Activated T-helper 1 cell treated with Interleukin-2 at 50 U/mL for 16 hours (primary cell): ENCODE data around the gene TBCD.
A peak's percentile ranks its signal among the peaks of the same experiment; 100 is the strongest.

ENCODE experiments used
- DNase-seq: peaks from one replicate; pipeline ENCODE4 v3.0.0-alpha.2; 2020; ENCODE audit warnings: low read depth

Gene TBCD

DNA sequence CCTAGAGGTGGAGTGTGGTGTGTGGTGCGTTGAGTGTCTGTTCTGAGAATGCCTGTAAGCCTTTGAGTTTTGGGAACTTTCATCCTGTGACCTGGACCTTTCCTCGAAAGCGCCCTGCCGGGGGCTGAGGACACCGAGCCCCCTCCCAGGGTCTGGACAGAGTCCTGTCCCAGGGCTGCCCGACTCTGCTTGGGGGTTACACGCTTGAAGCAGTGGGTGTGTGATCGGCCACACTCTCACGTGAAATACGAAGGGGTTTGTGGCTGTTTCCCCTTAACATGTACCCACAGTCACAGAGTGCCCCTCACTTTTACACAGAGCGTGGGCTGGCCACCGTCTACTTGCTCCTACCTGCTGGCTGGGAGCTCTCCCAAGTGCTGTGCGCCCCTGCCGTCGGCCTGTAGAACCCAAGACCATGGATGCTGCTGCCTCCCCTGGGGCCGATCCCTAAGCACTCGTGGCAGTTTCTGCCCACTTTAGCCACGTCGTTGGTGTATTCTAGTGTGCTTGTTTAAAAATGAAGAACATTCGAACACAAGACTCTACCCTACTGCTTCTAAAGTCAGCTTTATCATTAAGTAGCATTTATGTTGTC, 81.1 kb downstream of the TBCD start:
- no peak for DNase-seq

DNA sequence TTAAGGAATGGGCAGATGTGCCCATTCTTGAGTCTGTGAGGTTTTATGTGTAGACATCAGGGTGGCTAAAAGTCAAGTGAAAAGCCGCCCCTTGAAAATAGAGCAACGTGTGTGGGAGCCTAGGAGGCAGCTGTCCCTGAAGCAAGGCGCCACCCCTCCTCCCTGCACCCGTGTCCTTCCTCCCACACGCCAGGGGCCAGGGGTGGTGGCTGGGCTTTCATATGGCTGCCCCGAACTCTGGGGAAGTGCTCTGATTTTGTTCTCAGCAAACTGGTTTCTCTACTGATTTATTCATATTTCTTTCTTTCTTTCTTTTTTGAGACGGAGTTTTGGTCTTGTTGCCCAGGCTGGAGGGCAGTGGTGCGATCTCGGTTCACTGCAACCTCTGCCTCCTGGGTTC, 83.3 kb downstream of the TBCD start:
- DNase-seq = no peak

DNA sequence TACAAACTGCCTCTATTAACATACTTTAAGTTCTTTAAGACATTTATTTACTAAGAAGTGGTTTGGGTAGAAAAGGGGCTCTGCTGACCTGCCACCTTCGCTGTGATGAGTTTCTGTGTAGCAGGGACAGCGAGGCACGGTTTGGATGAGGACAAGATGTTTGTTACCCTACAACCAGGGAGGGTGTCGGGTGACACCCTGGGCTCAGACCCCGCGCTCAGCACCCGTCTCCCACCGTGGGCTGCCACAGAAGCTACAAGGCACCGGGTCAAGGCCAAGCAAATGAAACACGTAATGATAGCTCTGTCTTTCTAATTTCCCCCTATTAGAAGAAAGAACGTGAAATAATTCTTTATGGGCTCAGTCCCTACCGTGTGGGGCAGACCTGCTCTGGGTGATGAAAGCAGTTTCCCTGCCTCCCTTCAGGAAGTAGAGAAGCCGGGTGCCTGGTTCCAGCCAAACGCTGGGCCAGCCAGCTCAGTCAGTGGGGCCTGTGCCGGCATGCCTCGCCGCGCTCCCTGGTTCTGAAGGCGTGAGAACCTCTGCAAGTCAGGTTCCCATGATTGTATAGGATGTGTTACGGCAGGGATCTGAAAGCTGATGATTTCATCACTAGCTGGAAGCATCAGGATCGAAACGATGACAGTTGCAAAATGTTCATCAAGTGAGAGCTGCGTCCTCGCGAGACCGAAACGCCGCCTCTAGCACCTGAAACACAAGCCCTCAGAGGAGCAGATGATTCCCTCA, 84.1 kb downstream of the TBCD start:
- no peak for DNase-seq

DNA sequence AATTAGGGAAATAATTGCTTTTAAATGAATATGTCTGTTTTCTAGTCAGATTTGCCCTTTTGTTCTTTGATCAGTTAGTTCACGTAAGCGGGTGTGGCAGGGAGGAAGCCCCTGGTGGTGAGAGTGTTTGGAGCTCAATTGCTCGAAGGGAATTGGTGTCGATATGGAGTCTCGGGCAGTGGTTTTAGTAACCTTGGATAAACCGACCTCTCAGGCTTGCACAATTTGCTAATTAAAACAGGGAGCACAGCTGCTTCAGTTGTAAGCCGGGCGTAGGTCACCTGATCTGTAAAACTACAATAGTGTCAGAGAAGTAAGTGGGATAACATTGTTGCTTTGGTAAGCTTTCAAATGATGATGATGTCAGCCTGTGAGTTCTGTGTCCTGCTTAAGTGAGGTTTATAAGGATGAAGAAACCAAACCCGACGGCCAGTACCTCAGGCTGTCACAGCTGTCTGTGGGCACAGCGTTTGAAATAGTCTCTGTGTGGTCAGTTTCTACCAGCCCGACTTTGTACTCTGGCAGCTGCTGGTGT, 85.0 kb downstream of the TBCD start:
- no peak for DNase-seq

DNA sequence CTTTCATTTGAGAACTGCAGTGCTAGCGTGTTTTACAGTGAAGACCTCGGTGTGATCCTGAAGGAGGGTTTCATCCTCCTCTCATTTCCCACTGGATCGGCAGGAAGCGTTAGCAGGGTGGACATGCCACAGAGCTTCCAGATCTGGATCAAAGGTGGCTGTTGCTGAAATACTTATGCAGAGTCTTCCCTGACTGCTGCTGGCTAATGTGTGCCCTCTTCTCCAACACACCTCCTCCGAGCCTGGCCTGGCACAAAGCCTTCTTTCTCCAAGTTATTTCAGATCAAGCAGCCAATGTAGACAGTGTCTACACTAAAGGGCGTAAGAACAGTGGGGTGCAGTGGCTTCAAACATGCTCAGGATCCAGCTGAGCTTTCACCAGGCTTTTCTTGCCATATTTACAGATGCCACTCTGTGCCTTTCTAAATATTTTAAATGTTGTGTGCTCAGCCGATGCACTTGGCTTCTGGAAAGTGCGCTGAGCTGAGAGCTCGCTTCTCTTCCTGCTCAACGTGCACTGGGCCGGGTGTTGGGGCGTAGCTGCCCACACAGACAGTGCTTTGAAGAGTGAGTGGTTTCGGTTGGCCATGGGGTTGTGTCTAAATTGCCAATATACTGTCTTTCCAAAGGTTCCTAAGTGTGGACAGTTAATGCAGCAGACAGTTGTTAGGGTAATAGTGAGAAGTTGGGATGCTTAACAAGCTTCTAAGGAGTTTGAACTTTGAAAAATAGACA, 85.9 kb downstream of the TBCD start:
- no peak for DNase-seq

DNA sequence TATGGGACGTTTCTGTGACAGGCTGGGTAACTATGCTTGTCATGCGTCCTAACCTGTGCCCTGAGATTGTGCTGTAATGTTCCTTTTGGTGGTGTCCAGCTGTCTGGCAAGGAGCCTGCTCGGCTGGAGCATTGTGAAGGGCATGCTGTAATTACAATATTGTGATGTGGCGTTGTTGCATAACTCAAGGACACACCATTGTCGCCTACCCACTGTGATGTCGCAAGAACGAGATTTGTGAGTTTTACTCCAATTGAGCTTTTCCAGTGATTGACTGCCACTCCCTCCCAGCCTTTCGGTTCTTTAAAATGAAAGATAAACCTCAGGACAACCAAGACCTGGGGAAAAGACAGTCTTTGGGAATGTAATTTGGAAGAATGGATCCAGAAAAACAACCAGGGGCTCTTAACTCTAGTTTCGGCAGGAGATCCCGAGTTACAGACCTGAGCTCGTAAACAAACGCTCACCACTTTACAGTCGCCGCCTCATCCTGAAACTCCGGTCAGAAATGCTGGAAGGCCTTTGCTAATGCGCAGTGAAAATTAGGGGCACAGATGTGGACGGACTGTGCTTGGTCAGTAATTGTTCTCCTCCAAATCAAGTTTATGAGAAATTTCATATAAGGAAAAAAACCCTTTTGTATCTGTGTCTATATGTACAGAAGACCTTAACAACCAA, 86.7 kb downstream of the TBCD start:
- no peak for DNase-seq

DNA sequence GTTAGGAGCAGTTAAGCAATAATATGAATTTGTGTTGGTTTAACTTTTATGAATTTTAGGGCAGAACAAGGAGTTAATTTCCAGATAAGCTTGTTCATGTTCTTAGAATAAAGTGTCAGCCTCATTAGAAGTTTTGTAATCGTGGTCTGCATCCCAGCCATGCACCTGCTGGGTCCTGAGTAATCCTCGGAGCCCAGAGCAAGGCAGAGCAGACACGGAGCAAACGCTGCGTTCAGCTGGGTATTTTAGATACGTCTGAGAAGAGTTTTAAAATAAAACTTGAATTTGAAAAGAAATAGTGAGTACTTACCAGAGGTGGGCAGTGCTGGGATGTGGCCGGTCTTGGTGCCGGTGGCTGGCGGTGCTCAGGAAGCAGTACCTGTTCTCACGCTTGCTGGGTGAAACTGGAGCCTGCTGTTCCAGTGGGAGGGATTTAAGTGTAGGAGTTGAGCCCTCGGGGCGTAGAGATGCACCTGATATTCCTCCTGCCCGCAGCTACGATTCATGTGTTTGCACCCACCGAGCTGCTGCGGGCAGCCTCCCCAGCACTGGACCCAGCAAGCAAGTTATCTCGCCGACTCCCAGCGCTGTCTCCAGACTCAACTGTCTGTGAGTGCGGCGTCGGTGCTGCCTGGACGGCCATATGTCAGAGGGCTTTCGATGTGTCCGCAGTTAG, 87.9 kb downstream of the TBCD start, which contains the start of gene ZNF750:
Gene ZNF750, minus strand, starts transcription at position 406 of the 676 bp plus-strand sequence. CDS start 7,568 bp downstream, outside the sequence.
- no peak for DNase-seq

DNA sequence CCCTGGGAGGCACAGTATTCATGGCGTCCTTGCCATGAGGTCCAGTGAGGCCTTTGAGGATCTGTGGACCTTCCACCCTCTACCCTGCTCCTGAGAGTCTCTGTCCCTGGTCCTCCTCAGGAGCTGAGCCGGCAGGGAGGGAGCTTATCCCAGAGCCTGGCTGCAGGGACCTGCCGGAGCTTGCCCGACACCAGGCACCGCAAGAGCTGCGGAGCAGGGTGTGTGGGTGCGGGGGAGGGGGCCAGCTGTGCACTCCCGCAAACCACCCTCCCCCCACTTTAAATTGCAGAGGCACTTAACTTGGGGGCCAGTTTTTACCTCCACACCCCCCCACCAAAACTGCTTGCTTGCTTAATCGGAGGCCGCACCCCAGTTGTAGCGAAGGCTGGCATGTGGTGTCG, 88.6 kb downstream of the TBCD start:
- DNase-seq = no peak

DNA sequence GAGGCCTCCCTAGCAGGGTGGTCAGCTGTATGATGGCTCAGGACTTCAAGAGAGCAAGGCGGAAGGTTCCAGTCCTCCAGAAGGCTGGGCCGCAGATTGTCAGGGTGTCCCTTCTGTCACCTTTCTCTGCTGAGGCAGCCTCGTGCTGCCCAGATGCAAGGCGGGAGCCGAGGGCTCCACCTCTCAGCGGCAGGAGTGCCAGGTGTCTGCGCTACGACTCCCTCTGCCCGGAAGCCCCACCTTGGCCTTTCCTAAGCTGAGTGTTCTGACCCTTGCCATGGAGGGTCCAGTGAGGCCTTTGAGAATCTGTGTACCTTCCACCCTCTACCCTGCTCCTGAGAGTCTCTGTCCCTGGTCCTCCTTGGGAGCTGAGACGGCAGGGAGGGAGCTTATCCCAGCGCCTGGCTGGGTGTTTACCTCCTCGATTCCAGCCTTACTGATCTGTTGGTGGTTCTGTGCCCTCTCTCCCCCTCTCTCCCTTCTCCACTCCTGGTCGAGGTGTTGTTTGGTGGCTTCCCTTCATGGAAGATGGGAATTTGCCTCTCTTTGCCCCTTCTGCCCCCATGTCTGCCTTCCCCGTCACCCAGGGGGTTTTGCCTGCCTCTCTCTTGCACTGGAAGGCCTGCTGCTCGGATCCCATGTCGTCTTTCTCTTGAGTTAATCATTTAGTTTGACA, 90.2 kb downstream of the TBCD start:
- no peak for DNase-seq

DNA sequence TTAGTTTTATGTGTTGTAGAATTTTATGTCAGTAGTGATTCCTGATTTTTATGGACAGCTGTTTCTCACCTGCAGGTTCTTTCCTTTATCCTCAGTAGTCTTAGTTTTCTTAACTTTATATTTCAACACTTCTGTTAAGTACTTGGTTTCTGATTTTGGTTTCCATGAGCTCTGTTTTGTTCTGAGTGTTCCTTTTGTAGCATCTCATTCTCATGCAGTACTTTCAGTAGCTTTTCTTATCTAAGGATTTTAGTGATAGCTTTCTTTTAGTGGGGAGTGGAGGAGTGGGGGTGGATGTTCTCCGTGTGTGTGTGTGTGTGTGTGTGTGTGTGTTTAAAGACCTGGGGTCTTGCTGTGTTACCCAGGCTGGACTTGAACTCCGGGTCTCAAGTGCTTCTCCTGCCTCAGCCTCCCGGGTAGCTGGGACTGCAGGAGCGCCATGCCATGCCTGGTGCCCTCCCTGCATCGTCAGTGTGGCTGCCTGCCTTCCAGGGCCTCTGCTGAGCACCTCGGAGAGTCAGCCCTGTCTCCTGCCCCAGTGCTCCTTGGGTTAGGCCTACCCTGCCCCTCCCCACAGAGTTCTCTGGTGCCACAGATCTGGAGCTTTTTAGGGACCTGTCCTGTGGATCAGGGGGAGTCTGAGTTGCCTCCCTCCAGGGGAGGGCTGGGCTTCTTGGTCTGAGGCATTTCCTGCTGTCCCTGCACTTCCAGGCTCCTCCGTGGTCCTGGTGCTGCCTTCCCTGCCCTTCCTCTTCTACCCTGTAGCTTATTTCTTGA, 92.2 kb downstream of the TBCD start:
- no peak for DNase-seq

DNA sequence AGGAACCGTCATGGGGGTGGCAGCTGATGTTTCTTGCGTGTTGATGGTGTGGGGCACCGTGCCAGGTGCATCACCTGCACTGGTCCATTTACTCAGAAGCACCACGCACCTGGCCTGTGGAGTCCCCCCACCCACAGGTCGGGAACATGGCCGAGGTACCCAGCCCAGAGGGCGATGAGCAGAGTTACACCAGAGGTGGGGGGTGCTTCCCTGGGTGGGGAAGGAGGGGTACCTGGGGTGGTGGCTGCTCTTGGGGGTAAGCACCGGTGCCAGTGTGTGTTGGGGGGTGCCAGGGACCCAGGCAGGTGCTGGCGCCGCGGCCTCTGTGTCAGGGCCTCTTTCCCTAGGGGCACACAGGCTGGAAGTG, 92.9 kb downstream of the TBCD start:
- no peak for DNase-seq

DNA sequence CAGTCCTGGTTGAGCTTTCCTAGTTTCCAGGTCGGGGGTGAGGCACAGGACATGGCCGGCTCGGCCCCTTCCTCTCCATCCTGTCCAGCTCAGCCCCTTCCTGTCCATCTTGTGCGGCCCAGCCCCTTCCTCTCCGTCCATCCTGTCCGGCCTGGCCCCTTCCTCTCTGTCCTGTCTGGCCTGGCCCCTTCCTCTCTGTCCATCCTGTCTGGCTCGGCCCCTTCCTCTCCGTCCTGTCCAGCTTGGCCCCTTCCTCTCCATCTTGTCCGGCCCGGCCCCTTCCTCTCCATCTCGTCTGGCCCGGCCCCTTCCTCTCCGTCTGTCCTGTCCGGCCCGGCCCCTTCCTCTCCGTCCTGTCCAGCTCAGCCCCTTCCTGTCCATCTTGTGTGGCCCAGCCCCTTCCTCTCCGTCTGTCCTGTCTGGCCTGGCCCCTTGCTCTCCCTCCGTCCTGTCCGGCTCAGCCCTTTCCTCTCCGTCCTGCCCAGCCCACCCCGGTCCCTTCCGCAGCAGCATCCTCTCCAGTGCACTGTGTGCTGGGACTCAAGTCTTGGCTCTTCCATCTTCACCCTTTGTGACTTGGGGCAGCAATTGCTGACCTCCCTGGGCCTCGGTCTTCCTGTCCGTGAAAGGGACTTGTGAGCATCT, 93.4 kb downstream of the TBCD start:
- DNase-seq = no peak

DNA sequence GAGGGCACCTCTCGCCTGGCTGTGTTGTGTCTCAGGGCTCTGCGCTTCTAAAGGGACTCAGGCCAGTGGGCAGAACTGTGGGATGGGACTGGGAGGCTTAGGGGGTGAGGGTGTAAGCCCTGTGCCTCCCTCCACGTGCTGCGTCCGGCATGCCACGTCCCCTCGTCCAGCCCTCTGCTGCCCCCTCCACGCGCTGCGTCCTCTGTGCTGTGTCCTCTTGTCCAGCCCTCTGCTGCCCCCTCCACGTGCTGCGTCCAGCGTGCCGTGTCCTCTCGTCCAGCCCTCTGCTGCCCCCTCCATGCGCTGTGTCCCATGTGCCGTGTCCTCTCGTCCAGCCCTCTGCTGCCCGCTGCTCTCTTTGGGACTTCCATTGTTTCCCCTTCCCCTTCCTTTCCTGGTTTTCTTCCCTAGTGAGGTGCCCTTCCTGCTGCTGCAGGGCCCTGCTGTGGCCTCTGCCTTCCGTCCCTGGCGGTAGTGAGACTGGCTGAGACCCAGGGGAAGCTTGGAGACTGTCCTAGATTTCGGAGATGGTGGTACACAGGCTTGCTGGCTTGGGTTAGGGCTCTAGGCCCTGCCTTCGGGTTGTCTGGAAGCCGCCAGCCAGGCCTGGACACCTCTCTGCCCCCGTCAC, 94.3 kb downstream of the TBCD start:
- no peak for DNase-seq

DNA sequence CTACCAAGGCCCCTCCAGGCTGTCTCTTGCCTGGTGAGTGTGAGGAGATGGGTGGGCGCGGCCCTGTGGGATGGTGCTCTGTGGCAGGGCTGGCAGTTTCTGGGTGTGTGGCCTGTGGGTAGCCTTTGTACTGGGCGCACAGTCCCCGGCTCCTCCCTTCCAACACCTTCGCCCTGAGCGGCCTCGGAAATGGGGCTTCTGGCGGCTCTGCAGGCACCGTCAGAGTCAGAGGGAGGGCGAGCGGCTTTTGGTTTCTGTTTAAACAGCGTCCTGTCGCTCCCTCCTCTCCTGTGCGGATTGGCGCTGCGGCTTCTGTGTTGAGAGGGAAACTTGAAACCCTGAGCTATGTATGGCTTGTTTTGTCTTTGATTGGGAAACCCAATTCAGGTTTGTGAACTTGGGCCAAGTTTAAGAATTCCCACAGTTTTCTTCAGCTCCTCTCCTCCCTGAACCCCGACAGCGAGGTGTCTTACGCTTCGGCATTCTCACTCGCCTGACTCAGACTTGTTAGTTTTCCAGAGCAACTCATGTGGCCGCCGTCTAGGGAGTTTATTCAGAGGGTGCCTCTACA, 96.2 kb downstream of the TBCD start:
- peak; percentile 23 for DNase-seq

DNA sequence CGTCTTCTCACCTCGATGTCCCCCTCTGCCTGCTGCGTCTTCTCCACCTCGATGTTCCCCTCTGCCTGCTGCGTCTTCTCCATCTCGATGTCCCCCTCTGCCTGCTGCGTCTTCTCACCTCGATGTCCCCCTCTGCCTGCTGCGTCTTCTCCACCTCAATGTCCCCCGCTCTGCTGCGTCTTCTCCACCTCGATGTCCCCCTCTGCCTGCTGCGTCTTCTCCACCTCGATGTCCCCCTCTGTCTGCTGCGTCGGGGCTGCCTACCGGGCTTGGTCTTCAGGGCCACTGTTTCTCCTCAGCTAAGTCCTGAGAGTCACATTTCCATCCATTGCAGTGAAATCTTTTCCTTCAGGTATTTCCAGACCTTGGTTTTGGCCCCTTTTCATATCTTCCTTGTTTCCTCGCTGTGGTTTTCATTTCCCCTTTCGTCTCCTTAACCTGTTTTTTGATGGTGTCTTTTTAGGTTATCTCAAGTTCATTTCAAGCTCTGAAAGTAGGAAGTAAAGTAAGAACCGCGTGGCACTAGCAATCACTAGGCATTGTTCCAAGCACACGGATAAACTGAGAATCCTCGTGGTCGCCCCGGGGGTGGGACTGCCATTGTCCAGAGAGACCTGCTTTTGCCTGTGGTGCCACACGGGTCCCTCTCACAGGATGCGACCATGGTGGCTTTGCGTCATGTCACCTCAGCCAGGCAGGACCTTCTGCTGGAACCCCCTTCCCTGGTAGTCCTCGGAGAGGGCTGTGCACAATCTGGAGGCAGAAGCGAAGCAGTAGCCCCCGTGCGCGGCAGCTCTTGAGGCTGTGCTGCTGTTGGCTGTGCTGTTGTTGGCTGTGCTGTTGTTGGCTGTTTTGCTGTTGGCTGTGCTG, 97.4 kb downstream of the TBCD start:
- no peak for DNase-seq

DNA sequence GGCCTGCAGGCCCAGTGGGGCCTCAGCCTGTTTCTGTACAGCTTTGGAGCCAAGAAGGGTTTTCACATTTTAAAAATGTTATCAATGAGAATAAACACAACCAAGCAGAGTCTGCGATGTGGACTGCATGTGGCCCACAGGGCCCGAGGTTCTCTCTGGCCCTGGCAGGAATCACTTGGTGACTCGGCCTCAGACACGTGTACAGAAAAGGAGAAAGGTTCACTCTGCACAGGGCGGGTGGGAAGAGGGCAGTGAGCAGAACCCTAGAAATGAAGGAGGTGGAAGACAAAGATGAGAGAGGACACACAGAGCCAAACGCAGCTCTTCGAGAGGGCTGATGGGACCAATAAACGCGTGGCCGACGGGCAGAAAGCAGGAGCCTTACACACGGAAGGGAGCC, 99.5 kb downstream of the TBCD start:
- DNase-seq = no peak

DNA sequence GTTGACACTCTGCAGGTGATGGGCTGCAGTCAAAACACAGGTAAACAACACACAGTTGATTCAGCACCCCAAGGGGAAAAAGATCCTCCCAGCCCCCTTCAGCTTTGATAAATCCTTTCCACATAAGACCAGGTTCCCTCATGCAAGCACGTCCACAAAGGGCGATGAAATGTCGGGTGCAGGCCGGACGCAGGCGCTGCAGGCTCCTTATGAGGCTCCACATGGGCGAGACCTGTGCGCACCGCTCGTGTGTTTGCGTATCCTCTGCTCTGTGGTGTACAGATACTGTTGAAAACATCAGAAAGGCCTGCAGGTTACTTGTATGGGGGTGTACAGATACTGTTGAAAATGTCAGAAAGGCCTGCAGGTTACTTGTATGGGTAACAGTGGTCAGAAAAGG, 102.4 kb downstream of the TBCD start:
- DNase-seq = no peak

DNA sequence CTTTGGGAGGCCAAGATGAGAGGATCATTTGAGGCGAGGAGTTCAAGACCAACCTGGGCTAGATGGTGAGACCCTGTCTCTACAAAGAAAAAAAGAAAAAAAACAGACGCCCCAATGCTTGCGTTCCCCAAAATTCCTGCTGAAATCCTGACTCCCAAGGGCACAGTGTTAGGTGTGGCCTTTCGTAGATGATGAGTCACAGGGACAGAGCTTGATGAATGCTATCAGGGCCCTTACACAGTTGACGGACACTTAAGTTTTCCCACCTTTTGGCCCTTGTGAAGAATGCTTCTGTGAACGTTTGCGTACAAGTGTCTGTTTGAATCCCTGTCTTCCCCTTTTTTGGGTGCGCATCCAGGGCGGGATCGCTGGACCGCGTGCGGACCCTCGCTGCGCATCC, 104.5 kb downstream of the TBCD start:
- no peak for DNase-seq
